Duodenal mucosa (tissue), 2 donors: Measurements from ENCODE around the gene HERPUD2.

ENCODE experiments used
- H3K27ac ChIP-seq: one replicate; pipeline ENCODE4 v1.7.0; 2013; ENCODE audit warnings: low read depth, low read length
- H3K27me3 ChIP-seq, 2 donors: one replicate each; pipeline ENCODE4 v1.7.0; 2013; ENCODE audit warnings: low read length in 2 of 2, control low read depth in 1 of 2; ENCODE audit not compliant: insufficient read depth in 2 of 2, control insufficient read depth in 1 of 2
- H3K36me3 ChIP-seq, 2 donors: one replicate each; pipeline ENCODE4 v1.7.0; 2013; ENCODE audit warnings: low read length in 2 of 2, control low read depth in 1 of 2; ENCODE audit not compliant: insufficient read depth in 2 of 2, control insufficient read depth in 1 of 2
- H3K4me1 ChIP-seq, 2 donors: one replicate each; pipeline ENCODE4 v1.7.0; 2013; ENCODE audit warnings: low read length in 2 of 2, control low read depth in 1 of 2; ENCODE audit not compliant: insufficient read depth in 2 of 2, control insufficient read depth in 1 of 2
- H3K4me3 ChIP-seq, 2 donors: one replicate each; pipeline ENCODE4 v1.7.0; 2013; ENCODE audit warnings: low read length in 2 of 2, low read depth in 1 of 2
- H3K9ac ChIP-seq, 2 donors: one replicate each; pipeline ENCODE4 v1.7.0; 2013; ENCODE audit warnings: low read length in 2 of 2, low read depth in 1 of 2
- H3K9me3 ChIP-seq, 2 donors: one replicate each; pipeline ENCODE4 v1.7.0; 2013; ENCODE audit warnings: low read length in 2 of 2, control low read depth in 1 of 2; ENCODE audit not compliant: control insufficient read depth in 1 of 2

The HERPUD2 gene, protein sequence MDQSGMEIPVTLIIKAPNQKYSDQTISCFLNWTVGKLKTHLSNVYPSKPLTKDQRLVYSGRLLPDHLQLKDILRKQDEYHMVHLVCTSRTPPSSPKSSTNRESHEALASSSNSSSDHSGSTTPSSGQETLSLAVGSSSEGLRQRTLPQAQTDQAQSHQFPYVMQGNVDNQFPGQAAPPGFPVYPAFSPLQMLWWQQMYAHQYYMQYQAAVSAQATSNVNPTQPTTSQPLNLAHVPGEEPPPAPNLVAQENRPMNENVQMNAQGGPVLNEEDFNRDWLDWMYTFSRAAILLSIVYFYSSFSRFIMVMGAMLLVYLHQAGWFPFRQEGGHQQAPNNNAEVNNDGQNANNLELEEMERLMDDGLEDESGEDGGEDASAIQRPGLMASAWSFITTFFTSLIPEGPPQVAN

DNA sequence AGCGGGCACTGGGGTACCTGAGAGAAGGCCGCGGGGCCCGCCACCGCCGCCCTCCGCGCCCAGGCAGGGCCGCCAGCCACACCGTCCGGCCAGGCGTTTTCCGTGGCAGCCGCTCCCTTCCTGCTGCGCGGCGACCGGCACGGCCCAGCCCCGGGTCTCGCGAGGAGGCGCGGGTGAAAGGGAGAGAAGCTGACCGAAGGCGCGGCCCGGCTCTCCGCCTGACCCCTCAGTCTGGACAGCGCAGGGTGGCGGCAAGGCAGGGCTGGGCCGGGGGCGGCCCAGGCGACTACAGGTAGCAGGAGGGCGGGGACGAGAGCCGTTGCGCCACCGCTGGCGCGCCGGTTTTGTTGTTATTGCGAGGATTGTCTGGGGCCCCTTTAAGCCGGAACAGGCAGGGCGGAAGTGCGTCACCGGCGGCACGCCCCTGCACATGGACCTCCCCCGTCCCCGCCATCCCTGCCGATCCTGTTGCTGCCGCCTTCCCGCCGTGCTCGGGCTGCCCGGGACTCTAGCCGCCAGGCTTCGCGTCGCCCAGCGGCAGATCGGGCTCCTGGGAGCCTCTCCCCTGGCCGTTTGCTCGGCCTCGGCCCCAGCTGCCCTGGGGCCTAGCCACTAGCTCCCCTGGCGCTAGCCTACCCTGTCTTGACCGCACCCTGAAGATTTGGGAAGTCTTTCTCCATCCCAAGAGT is at the start of gene HERPUD2:
Gene HERPUD2 (minus strand): TSS at position 352 of the 689 bp plus-strand sequence. CDS start 805 bp downstream, outside the sequence.
- Histone ChIP-seq H3K9ac (peak within 1 kb of the TSS; percentile 91 to 92), H3K9me3 (no peaks in the 10 kb centered on the region), H3K27ac (peak within 1 kb of the TSS; percentile 81), H3K4me1 (peaks cover 25 to 31% of the 10 kb centered on the region in 2 donors), H3K4me3 (peak within 1 kb of the TSS; percentile 94 to 100), H3K27me3 (no peaks in the 10 kb centered on the region), H3K36me3 (no peaks in the 10 kb centered on the region)

DNA sequence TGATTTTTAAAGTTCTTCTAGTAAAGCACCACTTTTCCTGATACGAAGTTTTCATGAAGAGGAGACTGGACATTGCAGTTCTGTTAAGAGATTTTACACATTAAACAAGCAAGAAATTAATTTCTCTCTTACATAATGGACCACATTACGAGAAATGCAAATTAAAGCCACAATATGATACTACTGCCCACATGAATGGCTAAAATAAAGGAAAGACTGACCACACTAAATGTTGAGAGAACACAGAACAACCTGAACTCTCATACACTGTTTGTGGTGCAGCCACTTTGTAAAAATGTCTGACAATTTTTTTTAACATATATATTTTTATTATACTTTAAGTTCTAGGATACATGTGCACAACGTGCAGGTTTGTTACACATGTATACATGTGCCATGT is 44.0 kb upstream of the HERPUD2 start:
- no peaks in the 10 kb centered on the region for H3K36me3 ChIP-seq
- no peak overlapping the region for H3K9ac ChIP-seq
- no peak overlapping the region for H3K4me3 ChIP-seq
- H3K27me3 ChIP-seq, result no peaks in the 10 kb centered on the region
- H3K9me3 ChIP-seq, result no peaks in the 10 kb centered on the region
- H3K27ac ChIP-seq, result no peak overlapping the region
- H3K4me1 ChIP-seq, result no peaks in the 10 kb centered on the region

DNA sequence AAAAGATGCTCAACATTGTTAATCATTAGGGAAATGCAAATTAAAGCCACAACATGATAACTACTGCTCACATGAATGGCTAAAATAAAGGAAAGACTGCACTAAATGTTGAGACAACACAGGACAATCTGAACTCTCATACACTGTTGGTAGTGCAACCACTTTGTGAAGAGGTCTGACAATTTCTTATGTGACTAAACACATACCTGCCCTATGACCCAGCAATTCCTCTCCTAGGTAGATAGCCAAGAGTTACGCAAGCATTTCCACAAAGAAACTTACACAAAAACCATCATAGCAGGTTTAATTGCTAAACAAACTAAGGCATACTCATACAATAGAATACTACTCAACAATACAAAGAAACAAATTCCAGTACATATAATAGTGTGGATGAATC is 41.8 kb upstream of the HERPUD2 start:
- Histone ChIP-seq H3K27ac (no peak overlapping the region), H3K36me3 (no peaks in the 10 kb centered on the region), H3K4me3 (no peak overlapping the region)

DNA sequence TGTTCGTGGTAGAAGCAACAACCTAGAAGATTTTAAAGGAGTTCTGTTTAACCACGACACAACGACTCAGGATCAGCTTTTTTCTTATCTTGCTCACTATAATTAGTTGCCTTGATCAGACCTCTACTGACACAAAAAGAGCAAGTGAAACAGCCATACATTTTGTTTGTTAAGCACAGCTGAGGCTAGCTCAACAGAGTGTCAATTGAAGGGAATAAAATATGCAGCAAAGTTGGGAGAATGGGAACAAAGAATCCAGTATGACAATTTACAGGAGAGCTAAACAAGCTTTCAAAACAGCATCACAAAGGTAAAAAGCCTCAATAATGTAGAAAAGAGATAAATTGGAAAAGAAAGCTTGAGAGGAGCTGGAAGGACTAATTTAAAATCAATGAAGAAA is 40.5 kb upstream of the HERPUD2 start:
- no peak overlapping the region for H3K4me3 ChIP-seq
- peaks cover 0 to under 1% of the 10 kb centered on the region in 2 donors for H3K4me1 ChIP-seq
- no peaks in the 10 kb centered on the region for H3K36me3 ChIP-seq
- H3K27me3 ChIP-seq, result no peaks in the 10 kb centered on the region
- no peaks in the 10 kb centered on the region for H3K9me3 ChIP-seq
- no peak overlapping the region for H3K9ac ChIP-seq
- no peak overlapping the region for H3K27ac ChIP-seq

More for the DNA sequence above, 41.8 kb upstream of the HERPUD2 start:
- Histone ChIP-seq H3K27me3 (no peaks in the 10 kb centered on the region), H3K4me1 (no peaks in the 10 kb centered on the region), H3K9ac (no peak overlapping the region), H3K9me3 (no peaks in the 10 kb centered on the region)

DNA sequence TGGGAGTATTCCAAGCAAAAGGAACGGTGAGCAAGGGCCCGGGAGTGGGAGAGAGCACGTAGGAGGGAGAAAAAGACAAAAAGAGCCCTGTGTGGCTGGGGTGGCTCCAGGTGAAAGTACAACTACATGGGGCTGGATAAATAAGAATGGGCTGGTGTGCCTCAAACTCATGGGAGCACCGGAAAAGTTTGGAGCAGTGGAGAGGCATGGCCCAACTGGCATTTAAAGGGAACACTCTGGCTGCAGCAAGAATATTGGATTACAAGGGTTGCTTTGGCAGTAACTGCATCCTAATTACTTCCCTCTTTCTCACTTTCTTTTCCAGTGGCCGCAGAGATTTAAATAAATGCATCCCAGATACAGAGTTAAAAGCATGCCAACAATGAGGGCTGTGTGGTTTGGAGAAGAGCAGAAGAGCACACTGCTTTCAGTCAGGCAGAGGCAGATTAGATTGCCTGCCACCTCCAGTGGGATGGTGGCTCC is 39.1 kb upstream of the HERPUD2 start:
- Histone ChIP-seq H3K27ac (no peak overlapping the region), H3K4me3 (no peak overlapping the region), H3K9me3 (no peaks in the 10 kb centered on the region)

DNA sequence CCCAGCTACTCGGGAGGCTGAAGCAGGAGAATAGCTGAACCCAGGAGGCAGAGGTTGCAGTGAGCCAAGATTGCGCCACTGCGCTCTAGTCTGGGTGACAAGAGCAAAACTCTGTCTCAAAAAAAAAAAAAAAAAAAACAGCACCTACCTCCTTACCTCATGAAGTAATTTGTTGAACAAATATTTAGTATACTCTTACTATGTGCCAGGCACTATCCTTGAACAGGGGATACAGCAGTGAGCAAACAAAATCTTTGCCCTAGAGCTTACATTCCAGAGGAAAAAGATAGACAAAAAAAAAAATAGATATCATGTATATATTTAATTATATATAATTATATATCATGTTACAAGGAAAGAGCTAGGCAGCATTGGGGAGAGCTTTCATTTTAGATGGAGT is 36.4 kb upstream of the HERPUD2 start:
- peaks cover 9 to 17% of the 10 kb centered on the region in 2 donors for H3K4me1 ChIP-seq
- H3K9ac ChIP-seq, result no peak overlapping the region
- H3K36me3 ChIP-seq, result no peaks in the 10 kb centered on the region
- H3K27me3 ChIP-seq, result no peaks in the 10 kb centered on the region
- no peak overlapping the region for H3K4me3 ChIP-seq
- H3K9me3 ChIP-seq, result no peaks in the 10 kb centered on the region
- no peak overlapping the region for H3K27ac ChIP-seq

More for the DNA sequence above, 39.1 kb upstream of the HERPUD2 start:
- Histone ChIP-seq H3K27me3 (no peaks in the 10 kb centered on the region), H3K4me1 (peaks cover under 1 to 12% of the 10 kb centered on the region in 2 donors), H3K9ac (no peak overlapping the region), H3K36me3 (no peaks in the 10 kb centered on the region)

DNA sequence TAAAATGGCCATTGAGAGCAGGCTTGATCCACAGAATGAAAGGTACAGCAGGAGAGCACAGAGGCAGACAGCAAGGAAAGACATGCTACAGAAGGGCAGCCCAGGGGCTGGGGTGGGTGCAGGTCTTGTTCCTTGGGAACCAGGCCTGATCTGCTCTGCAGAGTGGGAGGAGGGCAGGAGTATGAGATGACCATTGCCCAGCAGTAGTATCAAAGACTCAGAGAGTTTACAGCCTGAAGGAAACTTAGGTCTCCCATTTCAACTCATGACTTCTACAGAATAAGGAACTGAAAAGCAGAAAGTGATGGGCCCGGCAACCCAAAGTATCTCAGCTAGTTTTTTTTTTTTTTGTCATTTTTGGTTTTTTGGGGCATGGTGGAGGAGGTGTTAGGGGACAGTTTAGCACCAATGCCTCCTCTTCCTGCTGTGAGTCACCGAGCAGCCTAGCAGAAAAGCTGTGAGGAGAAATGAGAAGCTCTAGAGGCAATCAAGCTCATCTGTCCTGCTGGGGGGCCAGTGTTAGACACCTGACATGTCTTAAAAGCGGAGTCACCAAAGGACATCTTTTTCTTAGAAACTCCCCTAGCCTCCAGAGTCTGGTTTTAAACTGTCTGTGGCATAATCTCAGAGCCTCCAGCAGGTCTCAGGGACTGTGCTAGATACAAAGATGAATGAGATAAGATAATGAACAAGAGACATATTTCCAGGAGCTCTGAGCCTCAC is 34.3 kb upstream of the HERPUD2 start:
- Histone ChIP-seq H3K9ac (no peak overlapping the region), H3K4me1 (peaks cover 9 to 17% of the 10 kb centered on the region in 2 donors), H3K36me3 (no peaks in the 10 kb centered on the region), H3K27me3 (no peaks in the 10 kb centered on the region), H3K27ac (no peak overlapping the region), H3K9me3 (no peaks in the 10 kb centered on the region), H3K4me3 (no peak overlapping the region)

DNA sequence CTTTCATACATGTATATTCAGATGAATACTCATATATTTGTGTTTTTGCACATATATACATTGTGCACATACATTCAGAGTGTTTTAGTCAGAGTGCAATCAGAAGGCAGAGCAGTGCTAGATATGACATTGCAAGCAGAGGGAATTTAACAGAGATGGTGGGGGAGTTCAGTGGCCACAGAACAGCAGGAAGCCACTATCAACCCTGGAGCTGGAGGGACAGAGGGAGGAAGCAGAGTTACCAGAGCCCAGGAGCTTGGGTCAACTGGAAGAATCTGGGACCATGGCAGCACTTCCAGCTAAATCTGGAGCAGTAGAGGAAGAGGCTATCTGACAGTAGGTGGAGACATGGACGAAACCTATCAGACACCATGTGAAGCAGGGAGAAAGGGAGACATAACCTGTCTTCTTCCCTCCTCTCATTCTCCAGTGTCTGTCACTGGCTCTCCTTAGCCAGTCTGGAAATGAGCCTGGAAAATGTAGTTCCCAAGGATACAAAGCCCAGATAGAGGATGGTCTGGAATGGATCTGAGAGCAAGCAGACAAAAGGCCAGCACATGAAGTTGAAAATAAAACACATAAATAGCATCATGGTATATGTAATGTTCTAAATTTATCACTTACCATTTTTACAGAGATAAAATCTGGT is 33.6 kb upstream of the HERPUD2 start:
- Histone ChIP-seq H3K9me3 (no peaks in the 10 kb centered on the region), H3K9ac (no peak overlapping the region), H3K4me1 (peaks cover 9 to 17% of the 10 kb centered on the region in 2 donors), H3K36me3 (no peaks in the 10 kb centered on the region), H3K27ac (no peak overlapping the region), H3K27me3 (no peaks in the 10 kb centered on the region), H3K4me3 (no peak overlapping the region)

DNA sequence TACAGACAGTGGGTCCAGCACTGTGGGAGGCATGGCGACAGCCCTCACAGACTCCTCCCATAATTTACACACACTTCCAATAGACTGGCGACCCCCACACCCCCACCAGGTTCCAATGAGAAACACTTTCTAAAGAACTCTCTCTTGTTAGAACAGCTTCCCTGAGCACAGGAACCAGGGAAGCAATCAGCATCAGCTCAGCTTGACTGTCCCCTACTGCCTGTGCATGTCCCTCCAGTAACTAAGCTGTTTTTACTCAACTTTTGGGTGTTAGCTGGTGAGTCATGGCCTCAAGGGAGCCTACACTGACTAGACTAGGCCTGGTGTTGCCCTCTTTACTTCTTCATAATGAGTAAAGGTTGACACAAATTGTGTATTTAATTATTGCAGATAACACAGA is 32.6 kb upstream of the HERPUD2 start:
- H3K4me3 ChIP-seq, result no peak overlapping the region
- no peaks in the 10 kb centered on the region for H3K9me3 ChIP-seq
- H3K4me1 ChIP-seq, result peaks cover 9 to 17% of the 10 kb centered on the region in 2 donors
- H3K36me3 ChIP-seq, result no peaks in the 10 kb centered on the region
- H3K27ac ChIP-seq, result no peak overlapping the region
- H3K27me3 ChIP-seq, result no peaks in the 10 kb centered on the region
- no peak overlapping the region for H3K9ac ChIP-seq
